Peyer's patch (tissue), 4 donors: Measurements from ENCODE around the gene VTI1A.

Experiments
- POLR2A ChIP-seq, 2 donors: fragments of 450-650 bp; IDR thresholded peaks; one replicate each; pipeline ENCODE4 v1.5.1; 2017; ENCODE audit warnings: antibody characterized with exemption in 2 of 2, mild to moderate bottlenecking in 2 of 2, moderate library complexity in 2 of 2
- TF ChIP-seq, protein P1 (sequence below), 6 experiments: fragments of 450-650 bp in 4 of 6; fragments of 200-600 bp in 2 of 6; sonication (generic) in 1 of 6; IDR thresholded peaks; one replicate each; pipeline ENCODE4 v1.5.1; 2017 to 2019; ENCODE audit warnings: antibody characterized with exemption in 6 of 6, mild to moderate bottlenecking in 3 of 6, moderate library complexity in 1 of 6

DNA sequence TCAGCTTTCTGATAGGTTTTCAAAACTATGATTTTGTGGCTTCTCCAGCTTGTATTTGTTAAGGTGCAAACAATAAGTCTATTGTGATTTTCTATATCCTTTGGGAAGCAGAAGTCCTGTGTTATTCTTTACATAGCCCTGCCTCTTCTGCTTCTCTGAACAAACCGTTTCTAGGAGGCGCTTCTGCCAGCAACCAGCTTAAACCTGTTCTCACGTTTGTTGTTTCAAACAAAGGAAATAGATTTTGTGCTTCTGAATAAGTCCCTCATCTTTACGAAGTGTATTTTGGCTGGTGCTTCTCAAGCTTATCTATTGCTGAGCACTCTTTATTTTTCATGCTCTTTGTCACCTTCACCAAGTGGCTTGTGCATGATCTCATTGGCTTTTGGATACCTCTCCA lies 61.0 kb downstream of the VTI1A start:
- TF ChIP-seq, protein P1, sequence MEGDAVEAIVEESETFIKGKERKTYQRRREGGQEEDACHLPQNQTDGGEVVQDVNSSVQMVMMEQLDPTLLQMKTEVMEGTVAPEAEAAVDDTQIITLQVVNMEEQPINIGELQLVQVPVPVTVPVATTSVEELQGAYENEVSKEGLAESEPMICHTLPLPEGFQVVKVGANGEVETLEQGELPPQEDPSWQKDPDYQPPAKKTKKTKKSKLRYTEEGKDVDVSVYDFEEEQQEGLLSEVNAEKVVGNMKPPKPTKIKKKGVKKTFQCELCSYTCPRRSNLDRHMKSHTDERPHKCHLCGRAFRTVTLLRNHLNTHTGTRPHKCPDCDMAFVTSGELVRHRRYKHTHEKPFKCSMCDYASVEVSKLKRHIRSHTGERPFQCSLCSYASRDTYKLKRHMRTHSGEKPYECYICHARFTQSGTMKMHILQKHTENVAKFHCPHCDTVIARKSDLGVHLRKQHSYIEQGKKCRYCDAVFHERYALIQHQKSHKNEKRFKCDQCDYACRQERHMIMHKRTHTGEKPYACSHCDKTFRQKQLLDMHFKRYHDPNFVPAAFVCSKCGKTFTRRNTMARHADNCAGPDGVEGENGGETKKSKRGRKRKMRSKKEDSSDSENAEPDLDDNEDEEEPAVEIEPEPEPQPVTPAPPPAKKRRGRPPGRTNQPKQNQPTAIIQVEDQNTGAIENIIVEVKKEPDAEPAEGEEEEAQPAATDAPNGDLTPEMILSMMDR (IDR thresholded peaks at IDR 0.05), result no peak
- no peak for TF ChIP-seq POLR2A (IDR thresholded peaks at IDR 0.05)
